ENCODE data around the gene ADGRG6. TPM values are rescaled to one million over a fixed set of nuclear protein-coding genes. Genes with fewer than 3 reads are reported as not detected.

The ADGRG6 gene
- total and polyA plus RNA-seq, 2 of the 8 experiments (the other 6 are each of a cell fraction or from before 2014, with no cell fraction given): 1.1 to 6.2 TPM

- TF ChIP-seq BACH1 (IDR thresholded peaks at IDR 0.05; ENCODE audit: low read length) (no peak), CHD2 (IDR thresholded peaks at IDR 0.05; ENCODE audit: low read length) (no peak), KDM5A (IDR thresholded peaks at IDR 0.05; ENCODE audit: low read length) (no peak), ATF2 (IDR thresholded peaks at IDR 0.05; ENCODE audit: low read length) (no peak)
Observed at GRCh38 chr6:142331075-142331551, 29.3 kb downstream of the ADGRG6 start (continued).

Measured in H1 (cell line).